Measurements from ENCODE around the gene PDYN.

The PDYN gene

DNA sequence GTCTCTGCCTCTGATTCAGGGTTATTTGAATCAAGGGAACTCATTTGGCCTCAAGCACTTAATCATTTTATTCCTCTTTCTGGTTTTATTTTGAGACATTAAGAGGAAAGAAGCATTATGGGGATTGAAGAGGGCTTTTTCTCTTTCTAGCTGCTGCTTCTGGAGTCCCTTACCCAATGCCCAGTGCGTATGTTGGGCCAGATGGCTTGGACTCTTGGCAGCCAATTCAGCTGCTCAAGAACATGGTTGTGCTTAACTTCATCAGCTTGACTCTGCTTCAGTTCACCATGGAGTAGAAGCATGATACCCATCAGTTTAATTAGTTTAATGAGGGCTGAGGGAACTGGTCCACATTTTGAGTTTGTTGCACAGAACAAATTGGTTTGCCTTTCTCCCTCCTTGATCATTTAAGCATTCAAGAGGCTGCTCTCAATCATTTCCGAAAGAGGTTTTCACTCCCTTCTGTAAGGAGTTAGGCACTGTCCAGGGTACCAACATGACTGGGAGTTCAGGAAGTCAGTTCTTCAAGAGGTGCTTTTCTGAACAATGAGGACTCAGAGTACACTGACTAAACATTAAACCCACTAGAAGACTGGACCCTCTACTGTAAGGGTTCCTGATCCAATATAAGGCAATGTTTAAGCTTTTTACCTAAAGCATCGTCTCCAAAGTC is 14.6 kb downstream of the PDYN start:
- Histone ChIP-seq H3K4me3 (no peak overlapping the region), H3K27ac (no peak overlapping the region)
- no peak for DNase-seq (ENCODE audit: low spot score)
- TF ChIP-seq, protein P1, sequence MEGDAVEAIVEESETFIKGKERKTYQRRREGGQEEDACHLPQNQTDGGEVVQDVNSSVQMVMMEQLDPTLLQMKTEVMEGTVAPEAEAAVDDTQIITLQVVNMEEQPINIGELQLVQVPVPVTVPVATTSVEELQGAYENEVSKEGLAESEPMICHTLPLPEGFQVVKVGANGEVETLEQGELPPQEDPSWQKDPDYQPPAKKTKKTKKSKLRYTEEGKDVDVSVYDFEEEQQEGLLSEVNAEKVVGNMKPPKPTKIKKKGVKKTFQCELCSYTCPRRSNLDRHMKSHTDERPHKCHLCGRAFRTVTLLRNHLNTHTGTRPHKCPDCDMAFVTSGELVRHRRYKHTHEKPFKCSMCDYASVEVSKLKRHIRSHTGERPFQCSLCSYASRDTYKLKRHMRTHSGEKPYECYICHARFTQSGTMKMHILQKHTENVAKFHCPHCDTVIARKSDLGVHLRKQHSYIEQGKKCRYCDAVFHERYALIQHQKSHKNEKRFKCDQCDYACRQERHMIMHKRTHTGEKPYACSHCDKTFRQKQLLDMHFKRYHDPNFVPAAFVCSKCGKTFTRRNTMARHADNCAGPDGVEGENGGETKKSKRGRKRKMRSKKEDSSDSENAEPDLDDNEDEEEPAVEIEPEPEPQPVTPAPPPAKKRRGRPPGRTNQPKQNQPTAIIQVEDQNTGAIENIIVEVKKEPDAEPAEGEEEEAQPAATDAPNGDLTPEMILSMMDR (IDR thresholded peaks at IDR 0.05) = no peak

DNA sequence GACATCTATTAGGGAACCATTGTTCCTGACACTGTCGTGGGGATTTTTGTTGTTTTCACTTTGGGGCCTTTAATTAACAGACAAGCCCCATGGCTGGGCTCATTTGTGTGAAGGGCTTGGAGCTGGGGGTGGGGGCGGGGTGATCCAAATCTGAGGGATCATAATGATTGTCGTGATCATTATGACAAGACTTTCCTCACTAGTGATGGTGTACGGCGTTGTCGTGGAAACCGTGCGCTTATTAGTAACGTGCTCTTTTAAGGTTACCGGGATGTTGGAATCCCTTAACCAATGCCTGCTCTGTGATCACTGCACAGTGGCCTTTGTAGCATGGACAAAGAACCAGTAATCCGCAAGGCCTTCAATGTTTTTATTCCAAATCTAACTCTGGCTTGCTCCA is 18.6 kb downstream of the PDYN start:
- DNase-seq (ENCODE audit: low spot score) = no peak
- Histone ChIP-seq H3K4me3 (no peak overlapping the region), H3K27ac (no peak overlapping the region)
- TF ChIP-seq, protein P1 (IDR thresholded peaks at IDR 0.05) = no peak

DNA sequence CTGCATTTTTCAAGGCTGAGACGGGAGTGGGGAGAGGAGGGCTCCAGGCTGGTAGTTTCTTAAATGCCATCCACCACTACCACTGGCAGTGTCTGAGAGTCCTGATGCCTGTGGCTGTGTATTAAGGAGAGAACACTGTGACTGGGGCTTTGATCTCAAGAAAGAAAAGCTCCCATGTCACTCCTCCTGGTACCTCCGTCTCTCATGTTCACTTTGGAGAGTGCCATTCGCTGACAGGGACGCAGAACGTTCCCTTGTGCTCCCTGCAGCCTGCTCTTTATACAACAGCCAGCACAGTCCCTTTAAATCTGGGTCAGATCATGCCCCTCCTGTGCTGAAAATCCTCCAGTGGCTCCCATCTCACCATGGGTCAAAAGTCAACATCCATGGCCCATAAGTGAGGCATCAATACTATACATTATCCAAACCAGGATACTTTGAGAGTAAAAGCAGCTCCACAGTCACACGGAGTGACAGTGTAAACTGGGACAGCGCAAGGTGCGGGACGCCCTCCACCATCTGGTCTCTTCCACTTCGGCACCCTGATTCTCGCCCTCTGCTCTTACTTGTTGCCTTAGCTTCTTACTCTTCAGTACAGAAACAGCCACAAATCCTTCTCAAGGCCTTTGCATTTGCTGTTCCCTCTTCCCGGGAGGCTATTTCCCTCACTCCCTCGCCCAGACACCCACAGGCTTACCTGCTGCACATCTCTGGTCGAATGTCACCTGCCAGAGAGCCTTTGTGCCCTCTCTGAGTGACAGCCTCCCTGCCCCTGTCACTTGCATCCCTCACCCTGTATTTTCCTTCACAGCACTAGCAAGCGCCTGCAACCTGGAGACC is 20.0 kb downstream of the PDYN start:
- no peak overlapping the region for H3K27ac ChIP-seq
- no peak for DNase-seq (ENCODE audit: low spot score)
- TF ChIP-seq, protein P1 (IDR thresholded peaks at IDR 0.05) = no peak
- no peak overlapping the region for H3K4me3 ChIP-seq

DNA sequence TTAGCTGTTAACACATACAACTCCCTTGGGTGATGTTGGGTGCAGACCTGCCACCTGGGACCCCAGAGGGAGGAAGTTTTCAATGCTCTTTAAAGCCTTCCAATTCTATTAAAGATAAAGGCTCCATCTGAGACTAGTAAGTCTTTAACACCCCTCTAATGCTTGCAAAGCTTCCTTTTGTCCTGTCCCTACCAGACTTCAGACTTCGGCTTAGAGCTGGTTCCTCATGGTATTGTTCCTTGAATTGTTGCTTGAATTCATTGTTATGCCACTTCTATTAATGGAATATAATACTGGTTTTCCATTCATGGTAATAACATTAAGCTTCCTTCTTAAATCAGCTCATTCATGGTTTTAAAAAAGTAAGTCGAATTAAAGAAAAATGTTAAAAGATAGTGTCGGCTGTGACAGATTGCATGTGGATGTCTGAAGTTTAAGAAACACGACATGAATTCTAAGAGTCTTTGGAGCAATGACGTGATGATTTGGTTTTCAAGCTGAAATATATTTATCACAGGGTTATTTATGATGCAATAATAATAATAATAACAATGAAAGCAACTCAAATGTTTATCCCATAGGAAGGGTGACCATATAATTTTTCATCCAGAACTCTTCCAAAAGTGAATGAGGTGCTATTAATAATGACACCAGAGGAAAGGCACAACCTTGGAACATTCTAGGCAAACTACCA is 21.8 kb downstream of the PDYN start:
- no peak overlapping the region for H3K27ac ChIP-seq
- no peak for DNase-seq (ENCODE audit: low spot score)
- TF ChIP-seq, protein P1 (IDR thresholded peaks at IDR 0.05) = no peak

DNA sequence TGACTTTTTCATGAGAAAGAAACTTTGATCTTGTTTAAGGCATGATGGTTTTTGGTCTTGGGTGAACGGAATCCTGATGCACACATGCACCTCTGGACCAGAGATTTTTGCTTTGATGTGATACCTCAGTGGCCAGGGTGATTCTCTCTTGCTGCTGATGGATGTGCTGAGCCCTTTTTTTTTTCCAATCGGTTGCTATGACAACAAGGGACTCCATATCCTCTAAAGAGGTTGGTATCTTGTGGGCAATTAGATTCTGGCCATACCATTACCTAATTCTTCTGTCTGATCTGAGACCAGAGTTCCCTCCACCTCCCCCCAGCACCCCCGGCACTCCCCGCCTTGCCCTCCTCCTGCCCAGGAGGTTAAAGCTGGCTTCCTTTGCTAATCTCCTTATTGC is 24.9 kb downstream of the PDYN start:
- Histone ChIP-seq H3K27ac (no peak overlapping the region), H3K4me3 (no peak overlapping the region)
- no peak for DNase-seq (ENCODE audit: low spot score)
- TF ChIP-seq, protein P1 (IDR thresholded peaks at IDR 0.05) = no peak

More for the DNA sequence above, 21.8 kb downstream of the PDYN start:
- H3K4me3 ChIP-seq = no peak overlapping the region

DNA sequence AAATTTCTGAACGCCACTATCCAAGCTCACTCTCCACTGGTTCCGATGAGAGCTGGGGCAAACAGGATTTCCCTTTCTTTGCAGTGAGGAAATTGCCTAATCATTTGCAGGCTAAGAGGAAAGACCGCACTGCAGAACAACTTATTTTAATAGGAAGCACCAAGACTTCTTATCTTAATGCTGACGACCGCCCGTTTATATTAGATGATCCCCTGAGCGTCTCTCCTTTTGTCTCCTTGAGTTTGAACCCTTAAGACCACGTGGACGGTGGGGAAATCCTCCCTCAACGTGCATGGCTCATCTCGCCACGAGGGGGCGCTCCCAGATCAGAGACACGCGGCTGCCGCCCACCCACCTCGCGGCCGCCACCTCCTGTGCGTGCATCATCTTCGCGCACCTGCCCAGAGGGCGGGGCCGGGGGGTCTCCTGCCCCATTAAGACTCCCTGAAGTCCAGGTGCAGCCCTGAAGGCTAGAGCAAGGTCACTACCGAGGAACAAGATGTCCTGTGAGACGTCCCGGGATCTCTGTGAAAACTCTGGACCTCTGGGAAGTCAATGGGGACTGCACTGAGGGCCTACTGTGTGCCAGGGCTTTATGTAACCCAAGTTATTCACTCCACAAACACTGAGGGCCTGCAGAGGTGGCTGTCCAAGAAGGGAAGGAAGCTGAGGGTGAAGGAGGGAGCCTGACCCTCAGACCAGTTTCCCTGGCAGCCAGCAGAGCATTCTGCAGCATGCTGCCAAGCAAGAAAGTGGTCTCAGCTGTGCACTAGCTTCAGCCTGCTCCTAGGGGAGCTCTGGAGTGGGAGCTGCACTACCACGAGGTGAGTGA is 28.1 kb downstream of the PDYN start:
- H3K27ac ChIP-seq = peak overlapping the region in 1 of 2 donors; percentile 2
- DNase-seq (ENCODE audit: low spot score) = no peak
- peak overlapping the region; percentile 40 for H3K4me3 ChIP-seq
- TF ChIP-seq, protein P1 (IDR thresholded peaks at IDR 0.05) = peak; percentile 82

Data from coronary artery (tissue), 2 donors.